ENCODE results near the gene KDM6B. TPM values are rescaled to one million over a fixed set of nuclear protein-coding genes. Genes with fewer than 3 reads are reported as not detected.
A peak's percentile ranks its signal among the peaks of the same experiment; 100 is the strongest.

The KDM6B gene
- total and polyA plus RNA-seq, 9 of the 15 experiments (the other 6 are each of a cell fraction or from before 2014, with no cell fraction given) = 0.01 to 22.9 (median 2.2) TPM

DNA sequence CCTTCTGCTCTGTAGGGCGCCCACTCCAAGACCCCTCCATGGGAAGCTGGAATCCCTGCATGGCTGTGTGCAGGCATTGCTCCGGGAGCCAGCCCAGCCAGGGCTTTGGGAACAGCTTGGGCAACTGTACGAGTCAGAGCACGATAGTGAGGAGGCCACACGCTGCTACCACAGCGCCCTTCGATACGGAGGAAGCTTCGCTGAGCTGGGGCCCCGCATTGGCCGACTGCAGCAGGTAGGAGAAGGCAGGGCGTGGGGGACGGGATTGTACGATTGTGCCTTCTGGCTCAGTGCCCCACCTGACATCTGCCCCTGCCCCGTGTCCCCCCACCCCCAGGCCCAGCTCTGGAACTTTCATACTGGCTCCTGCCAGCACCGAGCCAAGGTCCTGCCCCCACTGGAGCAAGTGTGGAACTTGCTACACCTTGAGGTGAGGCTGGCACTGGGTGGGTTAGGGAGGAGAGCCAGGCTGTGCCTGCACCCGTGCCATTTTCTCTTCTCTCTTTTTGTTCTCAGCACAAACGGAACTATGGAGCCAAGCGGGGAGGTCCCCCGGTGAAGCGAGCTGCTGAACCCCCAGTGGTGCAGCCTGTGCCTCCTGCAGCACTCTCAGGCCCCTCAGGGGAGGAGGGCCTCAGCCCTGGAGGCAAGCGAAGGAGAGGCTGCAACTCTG is 12.2 kb downstream of the KDM6B start:
- no peaks in the 10 kb centered on the region for H3K9me3 ChIP-seq (replicated peaks; ENCODE audit: control insufficient read depth, insufficient read depth, low read depth, low read length)
- ChIA-PET POLR2A (interaction anchor here (1.7 kb wide), 1 partner anchor 10 kb away, joined by 7 read pairs; the partner anchor contains the start of gene NAA38), CTCF (ENCODE audit: low intra/inter-chr PET ratio) (no interaction called here)
- no TSS peak for BruUV-seq (replicated peaks)
- H4K20me1 ChIP-seq (replicated peaks; ENCODE audit: control insufficient read depth, insufficient read depth, low read length) = peaks cover 4% of the 10 kb centered on the region
- no peaks in the 10 kb centered on the region for H3K27me3 ChIP-seq (ENCODE audit: control insufficient read depth in 2 of 2, insufficient read depth in 2 of 2, low read length in 2 of 2)
- H3K9ac ChIP-seq (ENCODE audit: insufficient read depth in 1 of 2, low read depth in 2 of 2, low read length in 2 of 2) = no peak overlapping the region; a peak in 1 of 4 replicates
- H3K4me3 ChIP-seq = no peak overlapping the region
- peaks cover 3% of the 10 kb centered on the region for H3K9me1 ChIP-seq (ENCODE audit: control insufficient read depth, insufficient read depth, low read length)
- H2AFZ ChIP-seq (ENCODE audit: low read depth, low read length) = no peak overlapping the region
- no peak overlapping the region for H3K4me2 ChIP-seq (ENCODE audit: insufficient read depth, low read length)
- ATAC-seq = no peak
- peaks cover 40% of the 10 kb centered on the region for H3K79me2 ChIP-seq (ENCODE audit: control insufficient read depth, insufficient read depth, low read length)
- H3K4me1 ChIP-seq (replicated peaks in 1 of 2; ENCODE audit: control insufficient read depth in 2 of 2, insufficient read depth in 2 of 2, low read length in 2 of 2) = peaks cover 3 to 42% of the 10 kb centered on the region in 2 experiments; a peak in 4 of 5 replicates
- WGBS (ENCODE audit: insufficient coverage, low coverage, missing lambda C conversion rate) = 84% methylated on average over 9 of the region's 22 CpGs
- TF ChIP-seq SLC30A9 (CRISPR knock-in tag; IDR thresholded peaks at IDR 0.05) = no peak
- TF ChIP-seq CHD2 (IDR thresholded peaks at IDR 0.05; ENCODE audit: low read depth, low read length) = no peak
- TF ChIP-seq ZNF143 (CRISPR knock-in tag; IDR thresholded peaks at IDR 0.05) = no peak
- TF ChIP-seq, protein P1, sequence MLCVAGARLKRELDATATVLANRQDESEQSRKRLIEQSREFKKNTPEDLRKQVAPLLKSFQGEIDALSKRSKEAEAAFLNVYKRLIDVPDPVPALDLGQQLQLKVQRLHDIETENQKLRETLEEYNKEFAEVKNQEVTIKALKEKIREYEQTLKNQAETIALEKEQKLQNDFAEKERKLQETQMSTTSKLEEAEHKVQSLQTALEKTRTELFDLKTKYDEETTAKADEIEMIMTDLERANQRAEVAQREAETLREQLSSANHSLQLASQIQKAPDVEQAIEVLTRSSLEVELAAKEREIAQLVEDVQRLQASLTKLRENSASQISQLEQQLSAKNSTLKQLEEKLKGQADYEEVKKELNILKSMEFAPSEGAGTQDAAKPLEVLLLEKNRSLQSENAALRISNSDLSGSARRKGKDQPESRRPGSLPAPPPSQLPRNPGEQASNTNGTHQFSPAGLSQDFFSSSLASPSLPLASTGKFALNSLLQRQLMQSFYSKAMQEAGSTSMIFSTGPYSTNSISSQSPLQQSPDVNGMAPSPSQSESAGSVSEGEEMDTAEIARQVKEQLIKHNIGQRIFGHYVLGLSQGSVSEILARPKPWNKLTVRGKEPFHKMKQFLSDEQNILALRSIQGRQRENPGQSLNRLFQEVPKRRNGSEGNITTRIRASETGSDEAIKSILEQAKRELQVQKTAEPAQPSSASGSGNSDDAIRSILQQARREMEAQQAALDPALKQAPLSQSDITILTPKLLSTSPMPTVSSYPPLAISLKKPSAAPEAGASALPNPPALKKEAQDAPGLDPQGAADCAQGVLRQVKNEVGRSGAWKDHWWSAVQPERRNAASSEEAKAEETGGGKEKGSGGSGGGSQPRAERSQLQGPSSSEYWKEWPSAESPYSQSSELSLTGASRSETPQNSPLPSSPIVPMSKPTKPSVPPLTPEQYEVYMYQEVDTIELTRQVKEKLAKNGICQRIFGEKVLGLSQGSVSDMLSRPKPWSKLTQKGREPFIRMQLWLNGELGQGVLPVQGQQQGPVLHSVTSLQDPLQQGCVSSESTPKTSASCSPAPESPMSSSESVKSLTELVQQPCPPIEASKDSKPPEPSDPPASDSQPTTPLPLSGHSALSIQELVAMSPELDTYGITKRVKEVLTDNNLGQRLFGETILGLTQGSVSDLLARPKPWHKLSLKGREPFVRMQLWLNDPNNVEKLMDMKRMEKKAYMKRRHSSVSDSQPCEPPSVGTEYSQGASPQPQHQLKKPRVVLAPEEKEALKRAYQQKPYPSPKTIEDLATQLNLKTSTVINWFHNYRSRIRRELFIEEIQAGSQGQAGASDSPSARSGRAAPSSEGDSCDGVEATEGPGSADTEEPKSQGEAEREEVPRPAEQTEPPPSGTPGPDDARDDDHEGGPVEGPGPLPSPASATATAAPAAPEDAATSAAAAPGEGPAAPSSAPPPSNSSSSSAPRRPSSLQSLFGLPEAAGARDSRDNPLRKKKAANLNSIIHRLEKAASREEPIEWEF (CRISPR knock-in tag; IDR thresholded peaks at IDR 0.05) = no peak
- TF ChIP-seq TEAD1 (CRISPR knock-in tag; IDR thresholded peaks at IDR 0.05) = no peak
- TF ChIP-seq POLR2G (IDR thresholded peaks at IDR 0.05; ENCODE audit: low read depth, low read length) = peak; percentile 45
- no peak for TF ChIP-seq RBM25 (IDR thresholded peaks at IDR 0.05; ENCODE audit: low read depth, low read length, severe bottlenecking)
- H3K27ac ChIP-seq (ENCODE audit: extremely low read depth, low read depth, low read length) = no peak overlapping the region
- no peak for FAIRE-seq
- intact Hi-C loops (cut with micrococcal nuclease) (no loop called here), in situ Hi-C loops (cut with MboI) (no loop called here)
- no peak for DNase-seq (ENCODE audit: extremely low read depth in 1 of 4, low spot score in 3 of 4)
- H3K36me3 ChIP-seq (ENCODE audit: control insufficient read depth, insufficient read depth, low read length) = peaks cover 51% of the 10 kb centered on the region; the same call in 2 of the 3 replicates

Measured in K562 (cell line).